ENCODE results near the gene PDE6A. TPM values are rescaled to one million over a fixed set of nuclear protein-coding genes. Genes with fewer than 3 reads are reported as not detected.

The PDE6A gene
- total RNA-seq, 2 experiments from 2014 or later: not detected

DNA sequence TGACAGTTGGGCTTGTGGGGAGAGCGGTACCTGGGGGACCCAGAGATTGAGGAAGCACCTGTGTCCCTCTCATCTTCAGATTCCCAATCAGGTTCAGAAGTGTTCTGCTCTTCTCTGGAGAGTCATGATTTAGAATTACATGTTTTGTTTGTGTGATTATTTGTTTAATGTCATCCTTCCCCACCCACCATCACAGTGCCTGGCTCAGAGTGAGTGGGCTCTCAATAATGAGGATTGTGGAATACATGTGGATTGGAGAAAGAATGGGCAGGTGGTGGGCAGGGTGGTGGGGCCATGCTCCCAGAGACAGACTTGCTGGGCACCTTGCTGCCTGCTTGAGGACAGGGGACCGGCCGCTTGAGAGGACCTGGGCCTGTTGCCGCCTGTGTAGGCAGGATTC is 126.5 kb downstream of the PDE6A start:
- no peak overlapping the region for H3K4me3 Mint-ChIP-seq
- no peak for ATAC-seq (ENCODE audit: poor library complexity)
- no peak overlapping the region for H3K4me3 ChIP-seq (ENCODE audit: low read length)
- H3K27ac ChIP-seq (ENCODE audit: low read depth in 1 of 2, low read length in 2 of 2): no peak overlapping the region
- ChIA-PET POLR2A (no interaction called here), CTCF (no interaction called here)
- H3K27me3 ChIP-seq (ENCODE audit: control insufficient read depth in 1 of 2, insufficient read depth in 2 of 2, low read length in 2 of 2): no peaks in the 10 kb centered on the region
- H3K9me3 ChIP-seq (ENCODE audit: control insufficient read depth in 1 of 2, insufficient read depth in 1 of 2, low read length in 2 of 2): no peaks in the 10 kb centered on the region
- DNase-seq: no peak
- intact Hi-C loops (cut with DNase I, micrococcal nuclease): no loop called here
- no peaks in the 10 kb centered on the region for H3K4me1 ChIP-seq (ENCODE audit: insufficient read depth, low read length)
- no peaks in the 10 kb centered on the region for H3K4me1 Mint-ChIP-seq (ENCODE audit: low read depth)
- no peaks in the 10 kb centered on the region for H3K9me3 Mint-ChIP-seq
- no peaks in the 10 kb centered on the region for H3K36me3 Mint-ChIP-seq (ENCODE audit: low read depth)
- no peaks in the 10 kb centered on the region for H3K27me3 Mint-ChIP-seq
- no peak for TF ChIP-seq CTCF (IDR thresholded peaks at IDR 0.05)
- no peak overlapping the region for H3K27ac Mint-ChIP-seq
- no peaks in the 10 kb centered on the region for H3K36me3 ChIP-seq (ENCODE audit: insufficient read depth, low read length)

GRCh38 chr5:149817539-149818060 is 127.0 kb downstream of the PDE6A start:
- no peak for ATAC-seq (ENCODE audit: poor library complexity)

GRCh38 chr5:149816661-149817060 is 127.9 kb downstream of the PDE6A start:
- Mint-ChIP-seq H3K36me3 (ENCODE audit: low read depth) (no peaks in the 10 kb centered on the region), H3K27me3 (no peaks in the 10 kb centered on the region), H3K4me1 (ENCODE audit: low read depth) (no peaks in the 10 kb centered on the region), H3K27ac (no peak overlapping the region), H3K9me3 (no peaks in the 10 kb centered on the region), H3K4me3 (no peak overlapping the region)
- Histone ChIP-seq H3K36me3 (ENCODE audit: insufficient read depth, low read length) (no peaks in the 10 kb centered on the region), H3K27ac (ENCODE audit: low read depth in 1 of 2, low read length in 2 of 2) (no peak overlapping the region), H3K9me3 (ENCODE audit: control insufficient read depth in 1 of 2, insufficient read depth in 1 of 2, low read length in 2 of 2) (no peaks in the 10 kb centered on the region), H3K27me3 (ENCODE audit: control insufficient read depth in 1 of 2, insufficient read depth in 2 of 2, low read length in 2 of 2) (no peaks in the 10 kb centered on the region), H3K4me1 (ENCODE audit: insufficient read depth, low read length) (no peaks in the 10 kb centered on the region), H3K4me3 (ENCODE audit: low read length) (no peak overlapping the region)
- ATAC-seq (ENCODE audit: poor library complexity): no peak
- DNase-seq: no peak
- ChIA-PET POLR2A (no interaction called here), CTCF (no interaction called here)
- no peak for TF ChIP-seq CTCF (IDR thresholded peaks at IDR 0.05)
- intact Hi-C loops (cut with DNase I, micrococcal nuclease): no loop called here

More at GRCh38 chr5:149817539-149818060, 127.0 kb downstream of the PDE6A start:
- CTCF ChIA-PET: no interaction called here
- no peak overlapping the region for H3K27ac ChIP-seq (ENCODE audit: low read depth in 1 of 2, low read length in 2 of 2)
- H3K9me3 ChIP-seq (ENCODE audit: control insufficient read depth in 1 of 2, insufficient read depth in 1 of 2, low read length in 2 of 2): no peaks in the 10 kb centered on the region
- H3K27me3 ChIP-seq (ENCODE audit: control insufficient read depth in 1 of 2, insufficient read depth in 2 of 2, low read length in 2 of 2): no peaks in the 10 kb centered on the region
- no peak for TF ChIP-seq CTCF (IDR thresholded peaks at IDR 0.05)
- Mint-ChIP-seq H3K27me3 (no peaks in the 10 kb centered on the region), H3K9me3 (no peaks in the 10 kb centered on the region), H3K36me3 (ENCODE audit: low read depth) (no peaks in the 10 kb centered on the region), H3K27ac (no peak overlapping the region), H3K4me3 (no peak overlapping the region), H3K4me1 (ENCODE audit: low read depth) (no peaks in the 10 kb centered on the region)
- no peak overlapping the region for H3K4me3 ChIP-seq (ENCODE audit: low read length)
- intact Hi-C loops (cut with DNase I, micrococcal nuclease): no loop called here
- no peaks in the 10 kb centered on the region for H3K4me1 ChIP-seq (ENCODE audit: insufficient read depth, low read length)
- DNase-seq: no peak
- POLR2A ChIA-PET: no interaction called here
- H3K36me3 ChIP-seq (ENCODE audit: insufficient read depth, low read length): no peaks in the 10 kb centered on the region

Measured in CD4-positive, alpha-beta T cell (primary cell).